A549 (cell line): ENCODE results near the gene DMPK.

Experiments used
- BHLHE40 ChIP-seq: IDR thresholded peaks from 2 replicates; pipeline ENCODE4 v1.6.1; 2012; ENCODE audit warnings: low read depth, low read length, inconsistent platforms
- CHD4 ChIP-seq: fragments of 200-600 bp; sonication (generic); IDR thresholded peaks from 2 replicates; pipeline ENCODE4 v1.6.1; 2016; ENCODE audit warnings: antibody characterized with exemption, mild to moderate bottlenecking, borderline replicate concordance
- TF ChIP-seq, protein P1 (sequence below): fragments of >200 bp; sonication (Bioruptor Twin); formaldehyde crosslinking; IDR thresholded peaks from 3 replicates; pipeline ENCODE4 v1.5.1; 2016

DNA sequence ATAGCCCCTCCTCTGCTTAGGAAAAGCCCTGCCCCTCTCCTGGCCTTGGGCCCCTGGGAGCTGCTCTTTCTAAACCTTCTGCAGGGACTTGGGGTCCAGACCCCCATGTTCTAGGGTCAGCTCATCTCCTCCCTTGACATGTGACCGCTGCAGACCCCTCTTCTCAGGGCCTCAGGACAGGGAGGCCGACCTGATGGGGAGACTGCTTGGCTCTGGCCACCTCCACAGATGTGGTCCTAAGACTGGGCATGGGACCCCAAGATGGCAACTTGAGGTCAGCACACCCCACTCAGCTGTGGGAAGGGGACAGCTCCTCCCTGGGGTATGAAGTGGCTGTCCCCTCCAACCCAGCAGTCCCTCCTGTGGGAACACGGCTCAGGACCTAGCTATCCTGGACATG lies 9.4 kb downstream of the DMPK start:
- no peak for TF ChIP-seq BHLHE40
- TF ChIP-seq, protein P1, sequence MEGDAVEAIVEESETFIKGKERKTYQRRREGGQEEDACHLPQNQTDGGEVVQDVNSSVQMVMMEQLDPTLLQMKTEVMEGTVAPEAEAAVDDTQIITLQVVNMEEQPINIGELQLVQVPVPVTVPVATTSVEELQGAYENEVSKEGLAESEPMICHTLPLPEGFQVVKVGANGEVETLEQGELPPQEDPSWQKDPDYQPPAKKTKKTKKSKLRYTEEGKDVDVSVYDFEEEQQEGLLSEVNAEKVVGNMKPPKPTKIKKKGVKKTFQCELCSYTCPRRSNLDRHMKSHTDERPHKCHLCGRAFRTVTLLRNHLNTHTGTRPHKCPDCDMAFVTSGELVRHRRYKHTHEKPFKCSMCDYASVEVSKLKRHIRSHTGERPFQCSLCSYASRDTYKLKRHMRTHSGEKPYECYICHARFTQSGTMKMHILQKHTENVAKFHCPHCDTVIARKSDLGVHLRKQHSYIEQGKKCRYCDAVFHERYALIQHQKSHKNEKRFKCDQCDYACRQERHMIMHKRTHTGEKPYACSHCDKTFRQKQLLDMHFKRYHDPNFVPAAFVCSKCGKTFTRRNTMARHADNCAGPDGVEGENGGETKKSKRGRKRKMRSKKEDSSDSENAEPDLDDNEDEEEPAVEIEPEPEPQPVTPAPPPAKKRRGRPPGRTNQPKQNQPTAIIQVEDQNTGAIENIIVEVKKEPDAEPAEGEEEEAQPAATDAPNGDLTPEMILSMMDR = no peak
- TF ChIP-seq CHD4 = no peak
